ENCODE measurements around the gene CD58. TPM values are rescaled to one million over a fixed set of nuclear protein-coding genes. Genes with fewer than 3 reads are reported as not detected.

CD58 gene
- total RNA-seq, 1 experiment from 2014 or later: 23.6 TPM

- Histone ChIP-seq H3K27ac (no peak overlapping the region), H3K9me3 (ENCODE audit: insufficient read depth, low read depth) (peaks cover 4% of the 10 kb centered on the region), H3K9me2 (ENCODE audit: insufficient read depth) (no peaks in the 10 kb centered on the region), H3K36me3 (ENCODE audit: low read depth) (no peaks in the 10 kb centered on the region), H3K4me2 (no peak overlapping the region), H3F3A (ENCODE audit: insufficient read depth, low read depth) (no peaks in the 10 kb centered on the region), H3K27me3 (ENCODE audit: insufficient read depth, low read depth) (no peaks in the 10 kb centered on the region), H3K79me2 (ENCODE audit: low read depth) (no peaks in the 10 kb centered on the region), H3K4me3 (no peak overlapping the region), H2AFZ (no peak overlapping the region), H3K4me1 (replicated peaks; ENCODE audit: insufficient read depth) (peaks cover 11% of the 10 kb centered on the region), H4K20me1 (ENCODE audit: insufficient read depth) (no peaks in the 10 kb centered on the region)
- intact Hi-C loops (cut with micrococcal nuclease; ENCODE audit: unreplicated experiment): no loop called here
- TF ChIP-seq CTCF (conservative IDR thresholded peaks at IDR 0.05): no peak
- TF ChIP-seq EZH2 (IDR thresholded peaks at IDR 0.05; ENCODE audit: low read depth): no peak
- ChIA-PET CTCF (no interaction called here), POLR2A (ENCODE audit: unreplicated experiment) (interaction anchor here (0.6 kb wide), 1 partner anchor 61 kb away, joined by 3 read pairs; no protein-coding TSS in a partner anchor)
- no TSS peak for BruUV-seq (replicated peaks)
- DNase-seq: no peak
Measured at GRCh38 chr1:116472431-116472961, 98.3 kb downstream of the CD58 start.

GRCh38 chr1:116471241-116471640 is 99.6 kb downstream of the CD58 start:
- intact Hi-C loops (cut with micrococcal nuclease; ENCODE audit: unreplicated experiment): no loop called here
- no peaks in the 10 kb centered on the region for H3F3A ChIP-seq (ENCODE audit: insufficient read depth, low read depth)
- TF ChIP-seq EZH2 (IDR thresholded peaks at IDR 0.05; ENCODE audit: low read depth): no peak
- TF ChIP-seq CTCF (conservative IDR thresholded peaks at IDR 0.05): no peak
- H3K9me2 ChIP-seq (ENCODE audit: insufficient read depth): no peaks in the 10 kb centered on the region
- H2AFZ ChIP-seq: no peak overlapping the region
- H3K9me3 ChIP-seq (ENCODE audit: insufficient read depth, low read depth): peaks cover 7% of the 10 kb centered on the region
- H4K20me1 ChIP-seq (ENCODE audit: insufficient read depth): no peaks in the 10 kb centered on the region
- no peaks in the 10 kb centered on the region for H3K36me3 ChIP-seq (ENCODE audit: low read depth)
- H3K4me2 ChIP-seq: no peak overlapping the region
- BruUV-seq (replicated peaks): no TSS peak
- POLR2A ChIA-PET (ENCODE audit: unreplicated experiment): no interaction called here
- peaks cover 18% of the 10 kb centered on the region for H3K4me1 ChIP-seq (replicated peaks; ENCODE audit: insufficient read depth)
- no peak overlapping the region for H3K4me3 ChIP-seq
- no peaks in the 10 kb centered on the region for H3K27me3 ChIP-seq (ENCODE audit: insufficient read depth, low read depth)
- no peak overlapping the region for H3K27ac ChIP-seq
- CTCF ChIA-PET: no interaction called here
- H3K79me2 ChIP-seq (ENCODE audit: low read depth): no peaks in the 10 kb centered on the region
- DNase-seq: no peak

- Histone ChIP-seq H2AFZ (no peak overlapping the region), H4K20me1 (ENCODE audit: insufficient read depth) (no peaks in the 10 kb centered on the region), H3K9me2 (ENCODE audit: insufficient read depth) (no peaks in the 10 kb centered on the region), H3K79me2 (ENCODE audit: low read depth) (no peaks in the 10 kb centered on the region), H3K4me1 (replicated peaks; ENCODE audit: insufficient read depth) (peaks cover 18% of the 10 kb centered on the region), H3K4me2 (no peak overlapping the region), H3K27ac (no peak overlapping the region), H3K36me3 (ENCODE audit: low read depth) (no peaks in the 10 kb centered on the region), H3F3A (ENCODE audit: insufficient read depth, low read depth) (no peaks in the 10 kb centered on the region), H3K4me3 (no peak overlapping the region), H3K27me3 (ENCODE audit: insufficient read depth, low read depth) (no peaks in the 10 kb centered on the region), H3K9me3 (ENCODE audit: insufficient read depth, low read depth) (peaks cover 7% of the 10 kb centered on the region)
- BruUV-seq (replicated peaks): no TSS peak
- ChIA-PET CTCF (no interaction called here), POLR2A (ENCODE audit: unreplicated experiment) (no interaction called here)
- intact Hi-C loops (cut with micrococcal nuclease; ENCODE audit: unreplicated experiment): no loop called here
- TF ChIP-seq CTCF (conservative IDR thresholded peaks at IDR 0.05): no peak
- TF ChIP-seq EZH2 (IDR thresholded peaks at IDR 0.05; ENCODE audit: low read depth): no peak
- DNase-seq: no peak
Measured at GRCh38 chr1:116470671-116471070, 100.2 kb downstream of the CD58 start.
